Spleen (tissue), 7 donors: ENCODE measurements around the gene IFNE.

Source experiments
- POLR2A ChIP-seq, 3 donors: fragments of 450-650 bp; IDR thresholded peaks; one replicate each; pipeline ENCODE4 v1.5.1; 2017; ENCODE audit warnings: antibody characterized with exemption in 3 of 3, mild to moderate bottlenecking in 1 of 3
- TF ChIP-seq, protein P1 (sequence below), 11 experiments: fragments of 200-600 bp in 7 of 11; fragments of 450-650 bp in 4 of 11; sonication (generic) in 4 of 11; IDR thresholded peaks in 8 of 11; conservative IDR thresholded peaks in 3 of 11; 1 replicate in 7 of 11; 2 replicates in 4 of 11; pipeline versions ENCODE4 v1.4.0 to v1.8.0; 2016 to 2021; ENCODE audit warnings: antibody characterized with exemption in 11 of 11, inconsistent platforms in 4 of 11, mild to moderate bottlenecking in 1 of 11
- donor health status: DM: no; HTN: no; CAD: no; lungs with moderate emphysema.
- donor health status: DM: no; HTN: no; CAD: no.
- donor health status: DM: no; HTN: no; CAD: no.

DNA sequence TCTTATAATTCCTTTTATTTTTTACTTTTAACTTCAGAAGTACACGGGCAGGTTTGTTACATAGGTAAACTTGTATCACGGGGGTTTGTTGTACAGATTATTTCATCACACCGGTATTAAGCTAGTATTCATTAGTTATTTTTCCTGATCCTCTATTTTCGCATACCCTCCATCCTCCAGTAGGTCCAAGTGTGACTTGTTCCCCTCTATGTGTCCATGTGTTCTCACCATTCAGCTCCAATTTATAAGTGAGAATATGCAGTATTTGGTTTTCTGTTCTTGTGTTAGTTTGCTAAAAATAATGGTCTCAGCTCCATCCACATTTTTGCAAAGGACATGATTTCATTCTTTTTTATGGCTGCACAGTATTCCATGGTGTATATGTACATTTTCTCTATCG, 43.1 kb upstream of the IFNE start:
- TF ChIP-seq, protein P1, sequence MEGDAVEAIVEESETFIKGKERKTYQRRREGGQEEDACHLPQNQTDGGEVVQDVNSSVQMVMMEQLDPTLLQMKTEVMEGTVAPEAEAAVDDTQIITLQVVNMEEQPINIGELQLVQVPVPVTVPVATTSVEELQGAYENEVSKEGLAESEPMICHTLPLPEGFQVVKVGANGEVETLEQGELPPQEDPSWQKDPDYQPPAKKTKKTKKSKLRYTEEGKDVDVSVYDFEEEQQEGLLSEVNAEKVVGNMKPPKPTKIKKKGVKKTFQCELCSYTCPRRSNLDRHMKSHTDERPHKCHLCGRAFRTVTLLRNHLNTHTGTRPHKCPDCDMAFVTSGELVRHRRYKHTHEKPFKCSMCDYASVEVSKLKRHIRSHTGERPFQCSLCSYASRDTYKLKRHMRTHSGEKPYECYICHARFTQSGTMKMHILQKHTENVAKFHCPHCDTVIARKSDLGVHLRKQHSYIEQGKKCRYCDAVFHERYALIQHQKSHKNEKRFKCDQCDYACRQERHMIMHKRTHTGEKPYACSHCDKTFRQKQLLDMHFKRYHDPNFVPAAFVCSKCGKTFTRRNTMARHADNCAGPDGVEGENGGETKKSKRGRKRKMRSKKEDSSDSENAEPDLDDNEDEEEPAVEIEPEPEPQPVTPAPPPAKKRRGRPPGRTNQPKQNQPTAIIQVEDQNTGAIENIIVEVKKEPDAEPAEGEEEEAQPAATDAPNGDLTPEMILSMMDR (IDR thresholded peaks at IDR 0.05 in 8 of 11, conservative IDR thresholded peaks at IDR 0.05 in 3 of 11), result no peak
- TF ChIP-seq POLR2A (IDR thresholded peaks at IDR 0.05), result no peak
